SJSA1 (cell line): ENCODE results near the gene GIMAP2. TPM values are rescaled to one million over a fixed set of nuclear protein-coding genes. Genes with fewer than 3 reads are reported as not detected.

Experiments
- DNase-seq, 2 experiments: peaks; one replicate each; pipeline ENCODE4 v3.0.0-alpha.2; 2015 to 2020; ENCODE audit warnings: low spot score in 2 of 2, low read depth in 1 of 2
- H3K27ac ChIP-seq: fragments of 250-450 bp; sonication (Bioruptor Pico); 2 replicates; pipeline ENCODE4 v1.5.1; 2020; ENCODE audit warnings: mild to moderate bottlenecking, moderate library complexity
- H3K27me3 ChIP-seq: fragments of 250-450 bp; sonication (Bioruptor Pico); replicated peaks from 2 replicates; pipeline ENCODE4 v1.5.1; 2020; ENCODE audit warnings: mild to moderate bottlenecking, moderate library complexity
- H3K36me3 ChIP-seq: fragments of 250-450 bp; sonication (Bioruptor Pico); 2 replicates; pipeline ENCODE4 v1.5.1; 2020; ENCODE audit warnings: mild to moderate bottlenecking
- H3K4me1 ChIP-seq: fragments of 250-450 bp; sonication (Bioruptor Pico); replicated peaks from 2 replicates; pipeline ENCODE4 v1.6.1; 2021; ENCODE audit warnings: mild to moderate bottlenecking
- H3K4me3 ChIP-seq: fragments of 250-450 bp; sonication (Bioruptor Pico); 2 replicates; pipeline ENCODE4 v1.5.1; 2020; ENCODE audit warnings: mild to moderate bottlenecking
- H3K9me3 ChIP-seq: fragments of 250-450 bp; sonication (Bioruptor Pico); replicated peaks from 2 replicates; pipeline ENCODE4 v1.5.1; 2020; ENCODE audit warnings: mild to moderate bottlenecking
- total RNA-seq: library from RNA; depleted of rRNA; stranded (reverse); fragments of >200 nt; shearing (Covaris generic); gene quantifications from 2 replicates; pipeline ENCODE4 v1.2.3, GENCODE V29; 2014

Gene GIMAP2
- total RNA-seq, 1 experiment from 2014 or later = 0.76 TPM

GRCh38 chr7:150731916-150732315 lies 46.4 kb downstream of the GIMAP2 start:
- no peaks in the 10 kb centered on the region; the same call in 1 of the 2 replicates for H3K27me3 ChIP-seq
- no peaks in the 10 kb centered on the region for H3K4me1 ChIP-seq
- H3K9me3 ChIP-seq = no peaks in the 10 kb centered on the region
- no peak overlapping the region for H3K4me3 ChIP-seq
- DNase-seq = no peak
- no peaks in the 10 kb centered on the region for H3K36me3 ChIP-seq
- H3K27ac ChIP-seq = no peak overlapping the region

GRCh38 chr7:150732786-150733481 lies 47.4 kb downstream of the GIMAP2 start:
- Histone ChIP-seq H3K4me3 (no peak overlapping the region), H3K27ac (no peak overlapping the region), H3K36me3 (no peaks in the 10 kb centered on the region), H3K4me1 (no peaks in the 10 kb centered on the region), H3K9me3 (no peaks in the 10 kb centered on the region), H3K27me3 (no peaks in the 10 kb centered on the region; the same call in 1 of the 2 replicates)
- no peak for DNase-seq

GRCh38 chr7:150733482-150734095 lies 48.1 kb downstream of the GIMAP2 start:
- no peaks in the 10 kb centered on the region for H3K9me3 ChIP-seq
- no peaks in the 10 kb centered on the region for H3K36me3 ChIP-seq
- H3K4me3 ChIP-seq = no peak overlapping the region
- H3K4me1 ChIP-seq = no peaks in the 10 kb centered on the region
- DNase-seq = no peak
- no peak overlapping the region for H3K27ac ChIP-seq
- H3K27me3 ChIP-seq = no peaks in the 10 kb centered on the region; the same call in 1 of the 2 replicates

GRCh38 chr7:150734254-150734653 lies 48.7 kb downstream of the GIMAP2 start:
- H3K27me3 ChIP-seq = no peaks in the 10 kb centered on the region; the same call in 1 of the 2 replicates
- no peak overlapping the region for H3K4me3 ChIP-seq
- no peaks in the 10 kb centered on the region for H3K36me3 ChIP-seq
- no peak for DNase-seq
- no peak overlapping the region for H3K27ac ChIP-seq
- H3K9me3 ChIP-seq = no peaks in the 10 kb centered on the region
- no peaks in the 10 kb centered on the region for H3K4me1 ChIP-seq

- no peaks in the 10 kb centered on the region; the same call in 1 of the 2 replicates for H3K27me3 ChIP-seq
- no peaks in the 10 kb centered on the region for H3K36me3 ChIP-seq
- no peak overlapping the region for H3K4me3 ChIP-seq
- no peak overlapping the region for H3K27ac ChIP-seq
- H3K9me3 ChIP-seq = no peaks in the 10 kb centered on the region
- no peak for DNase-seq
- no peaks in the 10 kb centered on the region for H3K4me1 ChIP-seq
Measured at GRCh38 chr7:150735596-150736358, 50.3 kb downstream of the GIMAP2 start.

- Histone ChIP-seq H3K27ac (no peak overlapping the region), H3K9me3 (no peaks in the 10 kb centered on the region), H3K36me3 (no peaks in the 10 kb centered on the region), H3K4me3 (no peak overlapping the region), H3K27me3 (no peaks in the 10 kb centered on the region; the same call in 1 of the 2 replicates), H3K4me1 (no peaks in the 10 kb centered on the region)
- DNase-seq = no peak
Measured at GRCh38 chr7:150736864-150737263, 51.4 kb downstream of the GIMAP2 start.

- no peaks in the 10 kb centered on the region for H3K36me3 ChIP-seq
- H3K4me1 ChIP-seq = no peaks in the 10 kb centered on the region
- DNase-seq = no peak
- H3K27me3 ChIP-seq = no peaks in the 10 kb centered on the region; the same call in 1 of the 2 replicates
- no peak within 1 kb of the TSS for H3K27ac ChIP-seq
- H3K9me3 ChIP-seq = no peaks in the 10 kb centered on the region
- no peak within 1 kb of the TSS for H3K4me3 ChIP-seq
Measured at GRCh38 chr7:150737265-150738055, 52.0 kb downstream of the GIMAP2 start, which contains the start of gene GIMAP5. Gene GIMAP5, plus strand, starts transcription at chr7:150737418. Its CDS starts 3,467 bp downstream, at chr7:150740885.

- no peak for DNase-seq
- Histone ChIP-seq H3K27me3 (no peaks in the 10 kb centered on the region; the same call in 1 of the 2 replicates), H3K4me1 (no peaks in the 10 kb centered on the region), H3K36me3 (no peaks in the 10 kb centered on the region), H3K9me3 (no peaks in the 10 kb centered on the region), H3K4me3 (no peak overlapping the region), H3K27ac (no peak overlapping the region)
Measured at GRCh38 chr7:150738092-150738491, 52.6 kb downstream of the GIMAP2 start.

GRCh38 chr7:150738591-150739001 lies 53.1 kb downstream of the GIMAP2 start:
- H3K4me3 ChIP-seq = no peak overlapping the region
- H3K27me3 ChIP-seq = no peaks in the 10 kb centered on the region; the same call in 1 of the 2 replicates
- H3K36me3 ChIP-seq = no peaks in the 10 kb centered on the region
- no peaks in the 10 kb centered on the region for H3K9me3 ChIP-seq
- DNase-seq = no peak
- H3K27ac ChIP-seq = no peak overlapping the region
- no peaks in the 10 kb centered on the region for H3K4me1 ChIP-seq

GRCh38 chr7:150739033-150739432 lies 53.5 kb downstream of the GIMAP2 start:
- Histone ChIP-seq H3K4me3 (no peak overlapping the region), H3K4me1 (no peaks in the 10 kb centered on the region), H3K27ac (no peak overlapping the region), H3K9me3 (no peaks in the 10 kb centered on the region), H3K36me3 (no peaks in the 10 kb centered on the region), H3K27me3 (no peaks in the 10 kb centered on the region; the same call in 1 of the 2 replicates)
- DNase-seq = no peak

GRCh38 chr7:150740053-150740452 lies 54.5 kb downstream of the GIMAP2 start:
- no peak for DNase-seq
- Histone ChIP-seq H3K36me3 (no peaks in the 10 kb centered on the region), H3K27ac (no peak overlapping the region), H3K27me3 (no peaks in the 10 kb centered on the region; the same call in 1 of the 2 replicates), H3K4me3 (no peak overlapping the region), H3K4me1 (no peaks in the 10 kb centered on the region), H3K9me3 (no peaks in the 10 kb centered on the region)

GRCh38 chr7:150742286-150742968 lies 56.9 kb downstream of the GIMAP2 start:
- DNase-seq = no peak
- Histone ChIP-seq H3K4me1 (no peaks in the 10 kb centered on the region), H3K4me3 (no peak overlapping the region), H3K27me3 (no peaks in the 10 kb centered on the region), H3K27ac (no peak overlapping the region), H3K9me3 (no peaks in the 10 kb centered on the region), H3K36me3 (no peaks in the 10 kb centered on the region)
